GM20431 (cell line): ENCODE measurements around the gene SLC9A6.
"Not testable (repeated sequence)": the region's sequence is repeated elsewhere in the genome, so short reads cannot be mapped to it uniquely, and the experiment has no call there.

Source experiments
- in situ Hi-C: fragments of 300-500 bp; cut with MseI, MboI; formaldehyde crosslinking; loops from one replicate; pipeline ENCODE4 v1.15.0; 2020; ENCODE audit warnings: low sequenced_read_pairs; ENCODE audit not compliant: unreplicated experiment

Gene SLC9A6

DNA sequence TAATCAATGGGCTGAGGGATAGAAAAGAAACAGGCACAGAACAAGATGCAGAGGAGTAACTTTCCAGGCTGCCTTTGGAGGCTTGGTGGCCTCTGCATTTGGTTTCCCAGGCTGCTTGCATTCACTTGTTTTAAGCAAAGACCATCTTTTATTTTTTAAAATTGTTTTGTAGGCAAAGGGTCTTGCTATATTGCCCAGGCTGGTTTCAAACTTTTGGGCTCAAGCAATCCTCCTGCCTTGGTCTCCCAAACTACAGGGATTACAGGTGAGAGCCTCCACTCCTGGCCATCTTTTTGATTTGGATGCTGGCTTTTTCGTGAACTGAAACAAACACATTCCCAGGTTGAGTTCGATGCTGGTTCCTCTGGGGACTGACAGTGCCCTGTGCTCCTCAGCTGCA lies 74.1 kb downstream of the SLC9A6 start:
- in situ Hi-C loops: no loop called here

DNA sequence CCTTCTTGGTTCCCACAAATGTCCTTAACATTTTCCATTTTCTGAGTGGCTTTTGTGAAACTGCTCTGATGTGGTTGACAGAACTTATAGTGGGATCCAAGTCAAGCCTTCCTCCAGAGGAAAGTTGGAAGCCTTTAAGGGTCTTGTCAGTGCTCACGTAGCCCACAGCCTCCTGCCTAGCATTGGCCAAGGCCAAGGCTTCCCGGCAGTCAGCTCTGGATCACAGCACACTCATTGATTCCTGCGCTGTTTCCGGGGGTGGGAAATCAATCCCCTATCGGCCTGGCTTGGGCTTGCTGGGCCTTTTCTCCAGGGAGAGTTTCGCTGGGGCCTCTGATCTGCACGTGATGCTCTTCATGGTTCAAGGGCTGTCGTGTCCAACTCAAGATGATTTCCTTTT lies 76.1 kb downstream of the SLC9A6 start:
- in situ Hi-C loops: no loop called here

DNA sequence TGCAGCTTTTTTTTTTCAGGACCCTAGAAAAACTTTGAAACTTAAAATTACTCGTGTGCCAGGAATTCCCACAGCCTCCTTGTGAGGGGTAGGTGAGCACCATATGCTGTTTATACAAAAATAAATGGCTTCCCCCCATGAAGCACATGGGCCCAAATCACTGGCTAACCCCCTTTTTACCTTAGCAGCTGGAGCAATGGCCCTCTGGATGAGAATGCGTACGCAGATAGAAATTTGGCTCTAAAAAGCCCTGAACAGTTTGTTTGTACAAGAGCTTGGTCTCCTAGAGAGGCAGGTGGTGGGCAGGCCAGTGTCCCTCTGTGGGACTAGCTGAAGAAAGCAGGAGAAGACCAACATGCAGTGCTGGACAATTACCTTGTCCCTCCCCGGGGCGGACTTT lies 76.5 kb downstream of the SLC9A6 start:
- in situ Hi-C loops: no loop called here

DNA sequence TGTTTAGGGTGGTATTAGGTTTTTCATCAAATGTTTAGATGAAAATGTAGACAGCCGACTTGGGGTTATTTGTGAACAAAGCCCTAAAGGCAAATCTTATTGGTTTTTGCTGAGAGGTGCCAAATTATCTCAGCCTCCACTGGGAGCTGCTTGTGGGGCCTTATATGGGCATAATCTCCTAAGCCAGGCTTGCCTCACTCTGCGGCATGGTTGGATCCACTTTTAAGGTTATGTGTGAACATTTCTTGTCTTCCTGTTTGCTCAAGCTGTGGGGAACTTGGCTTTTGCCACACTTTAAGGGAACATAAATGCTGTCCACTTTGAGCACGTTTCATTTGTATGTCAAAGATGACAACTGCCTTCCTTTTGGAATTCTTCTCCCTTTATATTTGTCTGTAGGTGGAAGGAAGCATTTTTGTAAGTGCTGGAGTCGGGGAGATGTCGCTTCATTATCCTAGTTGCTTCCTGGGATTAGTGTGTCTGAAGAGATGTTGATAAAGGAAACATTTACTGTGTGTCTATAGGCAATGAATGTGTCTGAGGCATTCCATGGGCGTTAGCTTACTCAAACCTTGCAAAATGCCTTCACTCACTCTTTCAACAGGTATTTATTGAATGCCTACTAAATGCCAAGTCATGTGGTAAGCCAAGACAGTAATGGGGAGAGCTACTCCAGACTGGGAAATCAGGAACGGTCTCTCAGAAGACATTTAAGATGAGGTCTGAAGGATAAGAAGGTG lies 78.3 kb downstream of the SLC9A6 start:
- in situ Hi-C loops: no loop called here

DNA sequence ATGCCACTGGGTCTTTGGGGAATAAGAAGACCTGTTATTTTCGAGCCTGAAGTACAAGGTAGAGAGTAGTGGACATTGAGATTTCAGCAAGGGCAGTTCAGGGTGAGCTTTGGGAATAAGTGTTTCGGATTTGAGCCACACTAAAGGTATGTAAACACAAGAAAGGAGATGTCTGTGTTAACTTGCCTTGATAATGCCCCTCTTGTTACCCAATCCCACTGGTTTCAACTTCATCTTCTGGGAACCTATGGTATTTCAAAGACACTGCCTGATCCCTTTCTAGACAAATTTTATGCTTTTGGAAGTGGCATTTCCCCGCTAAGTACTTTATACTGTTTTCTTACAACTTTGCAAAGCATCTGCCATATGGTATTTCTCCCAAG lies 79.4 kb downstream of the SLC9A6 start:
- in situ Hi-C loops: no loop called here

DNA sequence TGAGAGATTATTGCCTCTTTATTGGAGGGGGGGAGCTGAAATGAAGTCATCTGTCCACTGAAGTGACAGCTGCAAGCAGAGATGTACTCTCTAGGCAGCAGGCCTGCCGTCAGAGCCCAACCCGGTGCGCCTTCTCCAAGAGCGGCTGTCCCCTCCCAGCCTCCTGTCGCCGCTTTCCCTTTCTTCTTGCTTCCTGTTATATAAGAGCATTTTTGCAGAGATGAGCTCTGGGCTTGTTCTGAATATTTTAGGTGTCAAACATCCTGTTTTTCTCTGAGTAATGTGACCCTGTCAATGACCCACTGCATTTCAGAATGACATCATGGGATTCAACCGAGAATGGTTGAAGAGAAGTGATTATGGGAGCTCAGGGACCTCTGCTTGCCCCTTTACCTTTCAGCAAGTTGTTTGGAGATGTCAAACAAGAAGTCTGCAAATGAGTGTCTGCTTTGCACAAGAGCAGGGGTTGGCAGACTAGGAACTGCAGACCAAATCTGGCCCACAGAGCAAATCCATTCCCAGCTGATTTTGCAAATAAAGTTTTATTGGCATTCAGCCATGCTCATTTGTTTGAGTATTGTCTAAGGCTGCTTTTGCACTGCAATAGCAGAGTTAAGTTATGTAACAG lies 79.9 kb downstream of the SLC9A6 start:
- in situ Hi-C loops: no loop called here

DNA sequence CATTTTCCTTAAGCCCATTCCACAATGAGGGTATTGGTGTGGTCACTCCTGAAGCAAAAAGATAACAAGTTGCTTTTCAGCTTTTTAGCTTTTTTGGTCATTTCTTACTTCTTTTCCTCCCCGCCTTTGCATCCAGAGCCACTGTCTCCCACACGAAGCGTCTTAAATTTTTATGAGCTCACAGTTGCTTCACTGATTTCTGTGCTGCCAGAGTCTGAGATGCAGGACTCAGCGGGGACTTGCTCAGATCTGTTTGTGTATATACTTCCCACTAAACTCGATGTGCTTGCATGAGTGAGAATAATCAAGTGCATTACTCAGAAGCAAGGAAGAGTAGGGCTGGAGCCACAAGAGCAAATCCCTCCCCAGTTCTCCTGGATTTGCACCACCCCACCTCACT lies 81.9 kb downstream of the SLC9A6 start:
- in situ Hi-C loops: no loop called here

DNA sequence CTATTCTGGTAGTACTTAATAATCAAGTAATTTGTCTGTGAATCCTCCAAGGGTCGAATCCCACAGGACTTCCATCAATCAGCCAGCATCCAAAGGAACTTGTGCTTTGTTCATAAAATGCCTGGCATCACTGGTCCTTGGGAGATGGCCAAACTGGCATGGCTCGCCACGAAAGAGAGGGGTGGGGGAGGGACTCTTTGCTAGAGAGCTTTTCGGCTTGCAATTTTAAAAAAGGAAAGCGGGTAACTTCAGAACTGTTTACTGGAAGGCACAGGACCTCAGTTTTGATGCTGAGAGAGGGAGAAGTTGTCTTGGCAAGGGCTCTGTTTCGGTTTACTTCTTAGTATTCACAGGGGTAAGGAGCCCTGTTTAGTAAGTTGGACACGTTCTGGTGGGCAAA lies 82.7 kb downstream of the SLC9A6 start:
- in situ Hi-C loops: no loop called here

DNA sequence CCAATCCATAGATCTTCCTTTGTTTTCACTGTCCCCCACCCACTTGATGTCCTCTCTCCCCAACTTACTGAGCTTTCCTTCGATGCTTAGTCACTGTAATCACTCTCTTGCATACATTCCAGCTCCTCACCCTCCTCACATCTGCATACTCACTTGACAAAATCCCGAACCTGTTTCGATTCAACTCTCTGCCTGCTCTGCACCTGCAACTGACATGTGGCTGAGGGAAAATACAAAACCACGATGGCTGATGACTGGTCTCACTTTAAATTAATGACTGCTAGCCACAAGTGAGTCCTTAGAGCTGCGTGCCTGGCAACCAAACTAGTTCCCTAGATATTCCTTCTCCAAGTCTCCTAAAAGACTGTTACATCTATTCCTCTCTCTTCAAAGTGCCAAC lies 91.7 kb downstream of the SLC9A6 start:
- in situ Hi-C loops: no loop called here

DNA sequence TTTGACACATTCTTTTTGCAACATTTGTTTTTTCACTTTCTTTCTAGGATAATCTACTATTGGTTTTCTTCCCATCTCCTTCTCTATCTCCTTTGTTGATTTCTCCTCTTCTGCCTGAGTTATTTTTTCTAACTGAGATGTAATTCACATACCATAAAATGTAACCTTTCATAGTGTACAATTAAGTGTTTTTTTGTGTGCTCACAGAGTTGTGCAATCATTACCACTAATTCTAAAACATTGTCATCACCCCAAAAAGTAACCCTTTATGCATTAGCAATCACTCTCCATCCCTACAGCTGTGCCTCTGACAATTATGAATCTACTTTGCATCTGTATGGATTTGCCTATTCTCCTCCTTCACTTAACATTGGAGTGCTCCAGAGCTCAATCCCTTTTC lies 95.5 kb downstream of the SLC9A6 start:
- in situ Hi-C loops: no loop called here

DNA sequence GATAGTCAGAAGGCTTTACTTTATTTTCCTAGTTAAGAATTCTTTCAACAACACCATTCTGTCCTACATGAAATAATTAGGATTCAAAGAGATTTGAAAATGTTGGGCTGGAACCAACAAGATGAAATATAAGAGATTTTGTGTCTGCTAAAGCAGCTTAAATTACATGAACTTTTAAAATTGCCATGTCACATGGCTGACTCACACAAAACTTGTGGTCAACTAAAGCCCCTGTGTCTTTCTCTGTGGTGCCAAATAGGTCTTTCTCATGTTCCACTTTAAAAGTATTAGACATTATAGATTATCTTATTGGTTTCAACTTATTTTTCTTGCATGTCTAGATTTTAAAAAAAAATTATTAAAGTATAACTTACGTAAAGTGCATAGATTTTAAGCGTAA lies 101.3 kb downstream of the SLC9A6 start:
- in situ Hi-C loops: no loop called here

DNA sequence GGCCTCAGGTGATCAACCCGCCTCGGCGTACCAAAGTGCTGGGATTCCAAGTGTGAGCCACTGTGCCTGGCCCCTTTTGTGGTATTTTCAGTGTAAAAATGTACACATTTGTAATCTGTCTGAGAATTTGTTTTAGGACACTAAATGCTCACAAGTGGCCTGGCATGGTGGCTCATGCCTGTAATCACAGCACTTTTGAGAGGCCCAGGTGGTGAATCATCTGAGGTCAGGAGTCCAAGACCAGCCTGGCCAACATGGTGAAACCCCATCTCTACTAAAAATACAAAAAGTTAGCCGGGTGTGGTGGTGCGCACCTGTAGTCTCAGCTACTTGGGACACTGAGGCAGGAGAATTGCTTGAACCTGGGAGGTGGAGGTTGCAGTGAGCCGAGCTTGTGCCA lies 106.7 kb downstream of the SLC9A6 start:
- in situ Hi-C loops: not testable (repeated sequence)

DNA sequence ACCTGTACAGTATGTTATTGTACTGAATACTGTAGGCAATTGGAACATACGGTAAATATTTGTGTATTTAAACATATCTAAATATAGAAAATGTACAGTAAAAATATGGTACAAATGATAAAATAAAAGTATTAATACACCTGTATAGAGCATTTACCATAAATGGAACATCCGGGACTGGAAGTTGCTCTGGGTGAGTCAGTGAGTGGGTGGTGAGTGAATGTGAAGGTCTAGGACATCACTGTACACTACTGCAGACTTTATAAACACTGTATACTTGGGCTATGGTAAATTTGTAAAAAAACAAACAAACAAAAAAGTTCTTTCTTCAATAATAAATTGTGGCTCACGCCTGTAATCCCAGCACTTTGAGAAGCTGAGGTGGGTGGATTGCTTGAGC lies 109.7 kb downstream of the SLC9A6 start:
- in situ Hi-C loops: no loop called here
